ENCODE measurements around the gene IGFL4.

Gene IGFL4

DNA sequence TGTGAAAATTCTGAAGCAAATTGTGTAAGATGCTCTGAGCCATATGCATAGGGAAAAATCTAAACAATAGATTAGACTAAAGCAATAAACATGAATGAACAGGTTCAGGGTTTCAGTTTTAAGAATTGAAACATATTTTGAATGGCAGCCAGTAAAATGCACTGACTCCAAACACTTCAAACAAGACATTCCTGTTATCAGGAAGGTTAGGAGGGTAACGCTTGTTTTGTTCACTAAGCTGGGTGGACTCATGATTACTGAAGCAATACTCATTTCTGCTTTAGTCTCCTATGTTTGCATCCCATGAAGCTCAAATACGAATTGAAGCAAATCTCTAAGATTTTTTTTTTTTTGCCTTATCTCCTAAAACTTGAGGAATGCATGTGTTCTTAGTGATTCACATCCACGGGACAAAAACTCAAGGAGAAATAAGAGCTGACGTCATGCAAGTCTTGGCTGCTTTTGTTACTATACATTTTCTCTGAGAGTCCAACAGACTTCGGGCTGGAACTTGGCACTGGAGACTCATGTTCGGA is 29.1 kb upstream of the IGFL4 start:
- Histone ChIP-seq H3K27me3 (ENCODE audit: insufficient read depth, poor library complexity, severe bottlenecking) (peaks cover 21% of the 10 kb centered on the region), H3K27ac (replicated peaks) (no peak overlapping the region), H3K4me3 (replicated peaks; ENCODE audit: insufficient read depth, low read length) (no peak overlapping the region)
- DNase-seq (ENCODE audit: low read depth in 1 of 2, low spot score in 1 of 2), result no peak
- TF ChIP-seq CTCF (IDR thresholded peaks at IDR 0.05; ENCODE audit: insufficient read depth, low read length), result no peak
- TF ChIP-seq POLR2AphosphoS5 (IDR thresholded peaks at IDR 0.05; ENCODE audit: low read depth), result no peak

DNA sequence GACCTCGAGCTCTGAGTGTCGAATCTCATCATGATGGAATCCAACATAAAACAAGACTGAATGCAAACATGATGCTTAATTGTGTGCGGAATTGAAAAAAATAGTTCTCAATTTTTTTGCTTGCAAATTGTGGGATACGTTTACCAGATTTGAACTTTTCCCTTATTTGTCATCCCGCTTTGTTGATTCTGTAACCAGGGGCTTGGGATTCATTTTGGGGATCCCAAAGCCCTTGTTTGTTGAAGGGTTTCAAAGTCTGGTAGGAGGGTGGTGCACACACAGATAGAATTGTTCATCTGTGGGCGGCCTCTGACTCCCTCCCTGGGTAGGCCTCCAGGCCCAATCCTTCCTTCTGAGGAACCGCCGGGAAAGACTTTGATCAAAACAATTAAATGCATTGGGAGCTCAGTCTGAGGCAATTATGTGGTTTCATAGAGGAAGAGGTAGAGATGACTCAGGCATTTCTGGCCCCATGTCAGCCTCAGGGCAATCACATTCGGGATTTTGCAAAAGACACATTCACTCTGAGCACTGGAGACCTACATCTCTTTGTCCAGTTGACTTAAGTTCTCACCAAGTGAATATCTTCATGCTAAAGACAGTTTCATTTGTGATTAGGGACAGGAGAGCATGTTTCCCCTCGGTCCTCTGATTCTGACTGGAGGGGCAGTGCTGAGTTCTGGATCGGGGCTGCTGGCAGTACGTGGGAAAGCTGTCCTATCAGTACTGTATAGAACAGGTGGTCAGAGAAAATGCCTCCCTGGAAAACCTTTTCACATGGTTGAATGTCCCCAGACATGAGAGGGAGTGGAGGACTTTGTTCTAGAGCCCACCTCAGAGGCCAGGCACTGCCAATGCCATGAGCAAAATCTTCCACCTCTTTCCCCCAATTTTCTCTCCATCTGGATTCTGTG is 27.8 kb upstream of the IGFL4 start:
- no peak overlapping the region for H3K4me3 ChIP-seq (replicated peaks; ENCODE audit: insufficient read depth, low read length)
- TF ChIP-seq GABPA (IDR thresholded peaks at IDR 0.05; ENCODE audit: low read depth) (no peak), POLR2AphosphoS5 (IDR thresholded peaks at IDR 0.05; ENCODE audit: low read depth) (no peak), SPI1 (IDR thresholded peaks at IDR 0.05; ENCODE audit: borderline replicate concordance, low read depth) (no peak), CTCF (IDR thresholded peaks at IDR 0.05; ENCODE audit: insufficient read depth, low read length) (no peak)
- TF ChIP-seq, protein P1, sequence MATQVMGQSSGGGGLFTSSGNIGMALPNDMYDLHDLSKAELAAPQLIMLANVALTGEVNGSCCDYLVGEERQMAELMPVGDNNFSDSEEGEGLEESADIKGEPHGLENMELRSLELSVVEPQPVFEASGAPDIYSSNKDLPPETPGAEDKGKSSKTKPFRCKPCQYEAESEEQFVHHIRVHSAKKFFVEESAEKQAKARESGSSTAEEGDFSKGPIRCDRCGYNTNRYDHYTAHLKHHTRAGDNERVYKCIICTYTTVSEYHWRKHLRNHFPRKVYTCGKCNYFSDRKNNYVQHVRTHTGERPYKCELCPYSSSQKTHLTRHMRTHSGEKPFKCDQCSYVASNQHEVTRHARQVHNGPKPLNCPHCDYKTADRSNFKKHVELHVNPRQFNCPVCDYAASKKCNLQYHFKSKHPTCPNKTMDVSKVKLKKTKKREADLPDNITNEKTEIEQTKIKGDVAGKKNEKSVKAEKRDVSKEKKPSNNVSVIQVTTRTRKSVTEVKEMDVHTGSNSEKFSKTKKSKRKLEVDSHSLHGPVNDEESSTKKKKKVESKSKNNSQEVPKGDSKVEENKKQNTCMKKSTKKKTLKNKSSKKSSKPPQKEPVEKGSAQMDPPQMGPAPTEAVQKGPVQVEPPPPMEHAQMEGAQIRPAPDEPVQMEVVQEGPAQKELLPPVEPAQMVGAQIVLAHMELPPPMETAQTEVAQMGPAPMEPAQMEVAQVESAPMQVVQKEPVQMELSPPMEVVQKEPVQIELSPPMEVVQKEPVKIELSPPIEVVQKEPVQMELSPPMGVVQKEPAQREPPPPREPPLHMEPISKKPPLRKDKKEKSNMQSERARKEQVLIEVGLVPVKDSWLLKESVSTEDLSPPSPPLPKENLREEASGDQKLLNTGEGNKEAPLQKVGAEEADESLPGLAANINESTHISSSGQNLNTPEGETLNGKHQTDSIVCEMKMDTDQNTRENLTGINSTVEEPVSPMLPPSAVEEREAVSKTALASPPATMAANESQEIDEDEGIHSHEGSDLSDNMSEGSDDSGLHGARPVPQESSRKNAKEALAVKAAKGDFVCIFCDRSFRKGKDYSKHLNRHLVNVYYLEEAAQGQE (IDR thresholded peaks at IDR 0.05; ENCODE audit: insufficient replicate concordance, low read depth), result no peak
- DNase-seq (ENCODE audit: low read depth in 1 of 2, low spot score in 1 of 2), result peak; percentile 34 to 44
- H3K27ac ChIP-seq (replicated peaks), result no peak overlapping the region
- H3K27me3 ChIP-seq (ENCODE audit: insufficient read depth, poor library complexity, severe bottlenecking), result peaks cover 22% of the 10 kb centered on the region

GRCh38 chr19:46067691-46068090 is 26.9 kb upstream of the IGFL4 start:
- no peak overlapping the region for H3K27ac ChIP-seq (replicated peaks)
- TF ChIP-seq SPI1 (IDR thresholded peaks at IDR 0.05; ENCODE audit: borderline replicate concordance, low read depth) (no peak), GABPA (IDR thresholded peaks at IDR 0.05; ENCODE audit: low read depth) (no peak), CTCF (IDR thresholded peaks at IDR 0.05; ENCODE audit: insufficient read depth, low read length) (no peak), POLR2AphosphoS5 (IDR thresholded peaks at IDR 0.05; ENCODE audit: low read depth) (no peak)
- TF ChIP-seq, protein P1 (IDR thresholded peaks at IDR 0.05; ENCODE audit: insufficient replicate concordance, low read depth), result no peak
- no peak for DNase-seq (ENCODE audit: low read depth in 1 of 2, low spot score in 1 of 2)
- peaks cover 19% of the 10 kb centered on the region for H3K27me3 ChIP-seq (ENCODE audit: insufficient read depth, poor library complexity, severe bottlenecking)
- H3K4me3 ChIP-seq (replicated peaks; ENCODE audit: insufficient read depth, low read length), result no peak overlapping the region
